Central memory CD8-positive, alpha-beta T cell (primary cell): ENCODE results near the gene TSSK3.
"Not testable (repeated sequence)": the region's sequence is repeated elsewhere in the genome, so short reads cannot be mapped to it uniquely, and the experiment has no call there.

Experiments used
- ATAC-seq: fragments of 150-1000 bp; cut with Tn5 transposase; replicated peaks from 2 replicates; pipeline ENCODE4 v1.10.0; 2022; ENCODE audit warnings: mild to moderate bottlenecking, moderate FRiP score, moderate number of reproducible peaks; ENCODE audit not compliant: poor library complexity, severe bottlenecking; ENCODE audit errors: extremely low read depth
- DNase-seq, 2 donors: peaks; one replicate each; pipeline ENCODE4 v3.0.0; 2021; ENCODE audit warnings: low spot score in 2 of 2
- H3K27ac Mint-ChIP-seq: one replicate; pipeline ENCODE4 v1.8.0; 2022; ENCODE audit warnings: low read depth, mild to moderate bottlenecking, moderate library complexity, mixed read lengths
- H3K27me3 Mint-ChIP-seq: one replicate; pipeline ENCODE4 v1.8.0; 2022; ENCODE audit warnings: mixed read lengths
- H3K36me3 Mint-ChIP-seq: one replicate; pipeline ENCODE4 v1.8.0; 2022; ENCODE audit warnings: mild to moderate bottlenecking, moderate library complexity, mixed read lengths; ENCODE audit not compliant: insufficient read depth
- H3K4me1 Mint-ChIP-seq: one replicate; pipeline ENCODE4 v1.8.0; 2022; ENCODE audit warnings: mixed read lengths
- H3K4me3 Mint-ChIP-seq: one replicate; pipeline ENCODE4 v1.8.0; 2022; ENCODE audit warnings: mild to moderate bottlenecking, moderate library complexity, mixed read lengths
- H3K9me3 Mint-ChIP-seq: one replicate; pipeline ENCODE4 v1.8.0; 2022; ENCODE audit warnings: mixed read lengths

TSSK3 gene

GRCh38 chr1:32386676-32387392, 24.5 kb downstream of the TSSK3 start:
- H3K4me3 Mint-ChIP-seq: no peak overlapping the region
- H3K4me1 Mint-ChIP-seq: no peaks in the 10 kb centered on the region
- ATAC-seq (no peak), DNase-seq (no peak)
- H3K27me3 Mint-ChIP-seq: no peaks in the 10 kb centered on the region
- peaks cover 51% of the 10 kb centered on the region for H3K36me3 Mint-ChIP-seq
- no peaks in the 10 kb centered on the region for H3K9me3 Mint-ChIP-seq
- no peak overlapping the region for H3K27ac Mint-ChIP-seq

- H3K9me3 Mint-ChIP-seq: no peaks in the 10 kb centered on the region
- peaks cover 38% of the 10 kb centered on the region for H3K36me3 Mint-ChIP-seq
Observed at GRCh38 chr1:32388641-32389040, 26.3 kb downstream of the TSSK3 start.

GRCh38 chr1:32390904-32391870, 28.8 kb downstream of the TSSK3 start:
- H3K9me3 Mint-ChIP-seq: no peaks in the 10 kb centered on the region
- ATAC-seq (no peak), DNase-seq (no peak)
- H3K27ac Mint-ChIP-seq: no peak overlapping the region
- no peak overlapping the region for H3K4me3 Mint-ChIP-seq
- H3K4me1 Mint-ChIP-seq: peaks cover 26% of the 10 kb centered on the region
- H3K36me3 Mint-ChIP-seq: peaks cover 26% of the 10 kb centered on the region
- H3K27me3 Mint-ChIP-seq: no peaks in the 10 kb centered on the region

More at GRCh38 chr1:32388641-32389040, 26.3 kb downstream of the TSSK3 start:
- Mint-ChIP-seq H3K27ac (no peak overlapping the region), H3K27me3 (no peaks in the 10 kb centered on the region), H3K4me1 (peaks cover 11% of the 10 kb centered on the region), H3K4me3 (no peak overlapping the region)
- no peak for ATAC-seq
- no peak for DNase-seq

- H3K27ac Mint-ChIP-seq: no peak overlapping the region
- H3K27me3 Mint-ChIP-seq: no peaks in the 10 kb centered on the region
- peaks cover 20% of the 10 kb centered on the region for H3K36me3 Mint-ChIP-seq
- DNase-seq (no peak), ATAC-seq (no peak)
- H3K4me1 Mint-ChIP-seq: peaks cover 26% of the 10 kb centered on the region
- no peaks in the 10 kb centered on the region for H3K9me3 Mint-ChIP-seq
- H3K4me3 Mint-ChIP-seq: peak overlapping the region; percentile 14
Observed at GRCh38 chr1:32392325-32392724, 30.0 kb downstream of the TSSK3 start.

GRCh38 chr1:32393136-32393535, 30.8 kb downstream of the TSSK3 start:
- no peak for DNase-seq
- H3K4me3 Mint-ChIP-seq: peak overlapping the region; percentile 92
- H3K9me3 Mint-ChIP-seq: no peaks in the 10 kb centered on the region
- H3K27ac Mint-ChIP-seq: peak overlapping the region; percentile 98
- no peaks in the 10 kb centered on the region for H3K27me3 Mint-ChIP-seq
- H3K4me1 Mint-ChIP-seq: peaks cover 26% of the 10 kb centered on the region
- peaks cover 14% of the 10 kb centered on the region for H3K36me3 Mint-ChIP-seq
- no peak for ATAC-seq

GRCh38 chr1:32393832-32394140, 31.4 kb downstream of the TSSK3 start:
- DNase-seq: peak in 1 of 2 donors; percentile 22
- peaks cover 26% of the 10 kb centered on the region for H3K4me1 Mint-ChIP-seq
- H3K36me3 Mint-ChIP-seq: peaks cover 14% of the 10 kb centered on the region
- peak; percentile 34 for ATAC-seq
- H3K9me3 Mint-ChIP-seq: no peaks in the 10 kb centered on the region
- peak overlapping the region; percentile 98 for H3K27ac Mint-ChIP-seq
- peak overlapping the region; percentile 92 for H3K4me3 Mint-ChIP-seq
- H3K27me3 Mint-ChIP-seq: no peaks in the 10 kb centered on the region

- DNase-seq (peak; percentile 98 to 99), ATAC-seq (peak; percentile 97)
- H3K27ac Mint-ChIP-seq: peak within 1 kb of the TSS; percentile 98
- H3K4me3 Mint-ChIP-seq: peak within 1 kb of the TSS; percentile 92
- H3K27me3 Mint-ChIP-seq: no peaks in the 10 kb centered on the region
- peaks cover 14% of the 10 kb centered on the region for H3K36me3 Mint-ChIP-seq
- H3K4me1 Mint-ChIP-seq: peaks cover 26% of the 10 kb centered on the region
- no peaks in the 10 kb centered on the region for H3K9me3 Mint-ChIP-seq
Observed at GRCh38 chr1:32394141-32394889, 32.0 kb downstream of the TSSK3 start, which contains the start of gene BSDC1. Gene BSDC1, minus strand, starts transcription at chr1:32394441. Its CDS starts 27 bp downstream, at chr1:32394414.

- H3K27ac Mint-ChIP-seq: peak overlapping the region; percentile 98
- ATAC-seq (no peak), DNase-seq (no peak)
- peak overlapping the region; percentile 92 for H3K4me3 Mint-ChIP-seq
- no peaks in the 10 kb centered on the region for H3K27me3 Mint-ChIP-seq
- H3K4me1 Mint-ChIP-seq: peaks cover 26% of the 10 kb centered on the region
- H3K36me3 Mint-ChIP-seq: peaks cover 14% of the 10 kb centered on the region
- H3K9me3 Mint-ChIP-seq: no peaks in the 10 kb centered on the region
Observed at GRCh38 chr1:32394890-32395432, 32.6 kb downstream of the TSSK3 start.

- not testable (repeated sequence) for DNase-seq, ATAC-seq, H3K27ac Mint-ChIP-seq, H3K4me3 Mint-ChIP-seq, H3K9me3 Mint-ChIP-seq, H3K27me3 Mint-ChIP-seq
- Mint-ChIP-seq H3K36me3 (peaks cover 14% of the 10 kb centered on the region), H3K4me1 (peaks cover 31% of the 10 kb centered on the region)
Observed at GRCh38 chr1:32396524-32396923, 34.2 kb downstream of the TSSK3 start.

GRCh38 chr1:32398401-32398800, 36.1 kb downstream of the TSSK3 start:
- DNase-seq (no peak), ATAC-seq (no peak)
- Mint-ChIP-seq H3K36me3 (peaks cover 14% of the 10 kb centered on the region), H3K27me3 (no peaks in the 10 kb centered on the region), H3K9me3 (no peaks in the 10 kb centered on the region), H3K27ac (no peak overlapping the region), H3K4me1 (peaks cover 22% of the 10 kb centered on the region), H3K4me3 (no peak overlapping the region)

- H3K9me3 Mint-ChIP-seq: no peaks in the 10 kb centered on the region
- peaks cover 11% of the 10 kb centered on the region for H3K4me1 Mint-ChIP-seq
- H3K27ac Mint-ChIP-seq: no peak overlapping the region
- no peak for DNase-seq
- H3K36me3 Mint-ChIP-seq: peaks cover 3% of the 10 kb centered on the region
- no peaks in the 10 kb centered on the region for H3K27me3 Mint-ChIP-seq
- ATAC-seq: no peak
- no peak overlapping the region for H3K4me3 Mint-ChIP-seq
Observed at GRCh38 chr1:32399843-32400242, 37.5 kb downstream of the TSSK3 start.
